ENCODE results near the gene SLC24A3.

Gene SLC24A3

DNA sequence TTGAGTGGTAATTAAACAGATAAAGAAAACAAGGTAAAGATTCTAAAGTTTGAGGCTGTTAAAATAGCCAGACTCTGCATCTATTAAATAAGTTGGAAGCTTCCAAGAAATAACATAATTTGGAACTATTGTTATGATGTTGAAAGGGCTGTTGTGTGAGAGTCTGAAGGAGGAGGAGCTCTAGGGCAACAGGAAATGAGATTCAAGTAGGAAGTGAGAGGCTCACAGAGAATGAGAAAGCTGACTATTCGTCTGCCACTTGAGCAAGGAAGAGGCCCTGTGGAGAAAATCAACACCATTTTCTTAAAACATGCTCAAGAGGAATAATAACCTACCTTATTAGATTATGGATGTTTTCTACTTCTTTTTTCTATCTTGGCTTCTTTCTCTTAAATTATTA lies 185.2 kb downstream of the SLC24A3 start:
- DNase-seq (ENCODE audit: low read depth), result no peak
- TF ChIP-seq CTCF (IDR thresholded peaks at IDR 0.05; ENCODE audit: low read length, missing control alignments), result no peak
- no peak overlapping the region for H3K4me3 ChIP-seq (replicated peaks; ENCODE audit: low read depth, low read length)

GRCh38 chr20:19401096-19401495 lies 188.7 kb downstream of the SLC24A3 start:
- no peak for DNase-seq (ENCODE audit: low read depth)
- no peak for TF ChIP-seq CTCF (IDR thresholded peaks at IDR 0.05; ENCODE audit: low read length, missing control alignments)
- no peak overlapping the region for H3K4me3 ChIP-seq (replicated peaks; ENCODE audit: low read depth, low read length)

DNA sequence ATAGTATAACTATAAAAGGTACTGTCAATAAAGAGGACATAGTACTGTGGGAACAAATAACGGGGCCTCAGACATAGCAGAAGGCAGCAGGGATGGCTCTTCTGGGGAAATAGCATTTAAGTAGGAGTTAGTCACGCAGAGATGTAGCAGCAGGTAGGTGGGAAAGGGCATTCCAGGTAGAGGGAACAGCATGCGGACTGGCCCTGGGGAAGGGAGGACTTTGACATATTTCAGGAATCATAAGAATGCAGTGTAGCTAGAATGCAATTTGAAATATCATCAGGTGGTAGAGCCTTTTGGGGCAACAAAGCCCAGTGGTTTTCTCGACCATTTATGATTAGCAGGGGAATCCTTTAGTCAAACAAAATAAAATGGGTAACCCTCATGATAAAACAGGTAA lies 191.1 kb downstream of the SLC24A3 start:
- no peak overlapping the region for H3K4me3 ChIP-seq (replicated peaks; ENCODE audit: low read depth, low read length)
- no peak for TF ChIP-seq CTCF (IDR thresholded peaks at IDR 0.05; ENCODE audit: low read length, missing control alignments)
- no peak for DNase-seq (ENCODE audit: low read depth)

GRCh38 chr20:19404826-19405225 lies 192.4 kb downstream of the SLC24A3 start:
- DNase-seq (ENCODE audit: low read depth), result no peak
- no peak overlapping the region for H3K4me3 ChIP-seq (replicated peaks; ENCODE audit: low read depth, low read length)
- no peak for TF ChIP-seq CTCF (IDR thresholded peaks at IDR 0.05; ENCODE audit: low read length, missing control alignments)

- no peak for TF ChIP-seq CTCF (IDR thresholded peaks at IDR 0.05; ENCODE audit: low read length, missing control alignments)
- no peak overlapping the region for H3K4me3 ChIP-seq (replicated peaks; ENCODE audit: low read depth, low read length)
Measured at GRCh38 chr20:19405958-19406357, 193.5 kb downstream of the SLC24A3 start.

DNA sequence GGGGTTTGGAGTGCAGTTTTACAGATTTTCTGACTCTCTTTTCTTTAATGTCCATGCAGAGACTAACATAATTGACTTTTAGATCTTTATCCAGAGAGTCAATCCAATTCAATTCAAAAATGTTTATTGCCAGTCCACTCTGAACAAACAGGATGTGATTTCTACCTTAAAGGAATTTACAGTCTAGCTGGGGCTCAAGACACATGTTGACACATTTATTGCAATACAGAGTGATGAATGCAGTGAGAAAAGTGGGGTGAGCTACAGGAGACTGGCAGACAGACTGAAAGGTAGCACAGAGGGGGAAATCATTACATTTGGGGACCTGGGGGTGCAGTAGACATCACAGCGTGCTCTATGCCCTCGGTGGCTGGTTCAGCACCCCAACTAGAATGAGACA lies 193.9 kb downstream of the SLC24A3 start:
- no peak overlapping the region for H3K4me3 ChIP-seq (replicated peaks; ENCODE audit: low read depth, low read length)
- no peak for TF ChIP-seq CTCF (IDR thresholded peaks at IDR 0.05; ENCODE audit: low read length, missing control alignments)
- DNase-seq (ENCODE audit: low read depth), result no peak

More at GRCh38 chr20:19405958-19406357, 193.5 kb downstream of the SLC24A3 start:
- DNase-seq (ENCODE audit: low read depth), result no peak

GRCh38 chr20:19407196-19407595 lies 194.8 kb downstream of the SLC24A3 start:
- H3K4me3 ChIP-seq (replicated peaks; ENCODE audit: low read depth, low read length), result no peak overlapping the region
- TF ChIP-seq CTCF (IDR thresholded peaks at IDR 0.05; ENCODE audit: low read length, missing control alignments), result no peak
- DNase-seq (ENCODE audit: low read depth), result no peak

Measured in fibroblast of pulmonary artery (primary cell).